GM12875 (cell line): ENCODE results near the gene ZNF564.
A peak's percentile ranks its signal among the peaks of the same experiment; 100 is the strongest.
"Not testable (repeated sequence)": the region's sequence is repeated elsewhere in the genome, so short reads cannot be mapped to it uniquely, and the experiment has no call there.

Source experiments
- H3K4me3 ChIP-seq: one replicate; pipeline ENCODE4 v1.5.1; 2011; ENCODE audit warnings: low read depth, low read length, control low read depth
- TF ChIP-seq, protein P1 (sequence below): IDR thresholded peaks from 2 replicates; pipeline ENCODE4 v1.5.1; 2011; ENCODE audit warnings: low read depth, mild to moderate bottlenecking, control low read depth, inconsistent platforms, low read length, moderate library complexity, borderline replicate concordance; ENCODE audit not compliant: insufficient read depth

Gene ZNF564

DNA sequence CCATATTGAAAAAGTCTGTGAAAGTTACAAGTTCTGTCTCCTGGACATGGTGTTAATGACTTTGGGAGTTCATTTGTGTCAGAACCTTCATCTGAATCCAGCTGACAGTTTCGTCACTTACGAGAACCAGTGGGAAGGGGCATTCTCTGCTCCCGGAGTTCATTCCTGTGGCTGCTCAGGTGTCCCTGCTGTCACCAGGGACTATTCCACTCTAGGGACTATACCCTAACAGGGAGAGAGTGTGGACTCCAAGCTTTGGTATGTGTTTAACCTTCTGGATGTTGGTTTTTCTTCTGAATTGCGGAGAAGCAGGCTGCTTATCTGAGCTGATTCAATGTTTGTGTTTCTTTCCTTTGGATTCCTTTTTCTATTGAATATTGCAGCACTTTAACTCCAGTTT lies 54.2 kb downstream of the ZNF564 start:
- no peak overlapping the region for H3K4me3 ChIP-seq
- TF ChIP-seq, protein P1, sequence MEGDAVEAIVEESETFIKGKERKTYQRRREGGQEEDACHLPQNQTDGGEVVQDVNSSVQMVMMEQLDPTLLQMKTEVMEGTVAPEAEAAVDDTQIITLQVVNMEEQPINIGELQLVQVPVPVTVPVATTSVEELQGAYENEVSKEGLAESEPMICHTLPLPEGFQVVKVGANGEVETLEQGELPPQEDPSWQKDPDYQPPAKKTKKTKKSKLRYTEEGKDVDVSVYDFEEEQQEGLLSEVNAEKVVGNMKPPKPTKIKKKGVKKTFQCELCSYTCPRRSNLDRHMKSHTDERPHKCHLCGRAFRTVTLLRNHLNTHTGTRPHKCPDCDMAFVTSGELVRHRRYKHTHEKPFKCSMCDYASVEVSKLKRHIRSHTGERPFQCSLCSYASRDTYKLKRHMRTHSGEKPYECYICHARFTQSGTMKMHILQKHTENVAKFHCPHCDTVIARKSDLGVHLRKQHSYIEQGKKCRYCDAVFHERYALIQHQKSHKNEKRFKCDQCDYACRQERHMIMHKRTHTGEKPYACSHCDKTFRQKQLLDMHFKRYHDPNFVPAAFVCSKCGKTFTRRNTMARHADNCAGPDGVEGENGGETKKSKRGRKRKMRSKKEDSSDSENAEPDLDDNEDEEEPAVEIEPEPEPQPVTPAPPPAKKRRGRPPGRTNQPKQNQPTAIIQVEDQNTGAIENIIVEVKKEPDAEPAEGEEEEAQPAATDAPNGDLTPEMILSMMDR, result no peak

GRCh38 chr19:12496480-12496879 lies 54.8 kb downstream of the ZNF564 start:
- H3K4me3 ChIP-seq, result no peak overlapping the region
- TF ChIP-seq, protein P1, result no peak

GRCh38 chr19:12495002-12495802 lies 56.1 kb downstream of the ZNF564 start:
- TF ChIP-seq, protein P1, result peak; percentile 48; the same call in 1 of the 2 replicates
- H3K4me3 ChIP-seq, result peak overlapping the region; percentile 56

GRCh38 chr19:12494260-12494860 lies 56.9 kb downstream of the ZNF564 start:
- H3K4me3 ChIP-seq, result no peak overlapping the region
- TF ChIP-seq, protein P1, result no peak

GRCh38 chr19:12486265-12486783 lies 65.0 kb downstream of the ZNF564 start:
- not testable (repeated sequence) for H3K4me3 ChIP-seq

DNA sequence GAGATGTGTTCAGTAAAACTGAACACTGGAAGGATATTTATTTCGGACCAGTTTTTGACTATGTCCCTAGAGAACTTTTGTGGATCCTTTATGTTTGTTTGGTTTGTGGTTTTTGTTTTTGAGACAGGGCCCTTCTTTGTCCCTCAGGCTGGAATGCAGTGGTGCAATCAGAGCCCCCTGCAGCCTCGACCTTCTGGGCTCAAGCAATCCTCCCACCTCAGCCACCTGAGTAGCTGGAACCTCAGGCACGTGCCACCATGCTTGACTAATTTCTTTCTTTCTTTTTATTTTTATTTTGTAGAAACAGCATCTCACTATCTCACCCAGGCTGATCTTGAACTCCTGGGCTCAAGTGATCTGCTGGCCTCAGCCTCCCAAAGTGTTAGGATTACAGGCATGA lies 65.7 kb downstream of the ZNF564 start:
- TF ChIP-seq, protein P1, result no peak
- no peak overlapping the region for H3K4me3 ChIP-seq

GRCh38 chr19:12485052-12485416 lies 66.2 kb downstream of the ZNF564 start:
- peak overlapping the region; percentile 86 for H3K4me3 ChIP-seq
- TF ChIP-seq, protein P1, result no peak
